Panc1 (cell line): ENCODE data around the gene KRT34. TPM values are rescaled to one million over a fixed set of nuclear protein-coding genes. Genes with fewer than 3 reads are reported as not detected.

Experiments
- ATAC-seq: fragments of 200-7000 bp; cut with Tn5 transposase; 2 replicates; pipeline ENCODE4 v1.9.1; 2020; ENCODE audit warnings: mild to moderate bottlenecking, moderate library complexity
- BruUV-seq: library from RNA; stranded (reverse); fragments of 400-500 nt; replicated peaks from 2 replicates; lab custom pipeline; 2021; lab: Mats Ljungman, UMichigan
- CTCF ChIA-PET: fragments of 300-600 bp; sonication (Branson Sonifier 250); formaldehyde crosslinking; loops from one replicate; lab custom pipeline; 2022; ENCODE audit warnings: antibody characterized with exemption; lab: Charles Lee
- POLR2A ChIA-PET: fragments of 300-600 bp; sonication (Branson Sonifier 250); formaldehyde crosslinking; loops from one replicate; lab custom pipeline; 2022; ENCODE audit warnings: antibody characterized with exemption; lab: Charles Lee
- DNase-seq: peaks from one replicate; pipeline ENCODE4 v3.0.0-alpha.2; 2010; ENCODE audit warnings: low read depth, low spot score
- H3K27ac ChIP-seq: 2 replicates; pipeline ENCODE4 v1.5.1; 2011; ENCODE audit warnings: mild to moderate bottlenecking, low read length, inconsistent platforms
- H3K27me3 ChIP-seq: fragments of 200-500 bp; sonication (Bioruptor generic); 2 replicates; pipeline ENCODE4 v1.6.0; 2014; ENCODE audit warnings: low read length, inconsistent platforms; ENCODE audit not compliant: control insufficient read depth, insufficient read depth
- H3K36me3 ChIP-seq: fragments of 200-500 bp; sonication (Bioruptor generic); 2 replicates; pipeline ENCODE4 v1.5.1; 2014; ENCODE audit warnings: inconsistent platforms, mild to moderate bottlenecking, low read length, moderate library complexity; ENCODE audit not compliant: control insufficient read depth, insufficient read depth
- H3K4me1 ChIP-seq: 2 replicates; pipeline ENCODE4 v1.5.1; 2011; ENCODE audit warnings: inconsistent platforms, mild to moderate bottlenecking, low read length, moderate library complexity; ENCODE audit not compliant: control insufficient read depth, insufficient read depth
- H3K4me3 ChIP-seq, 2 experiments: 2 replicates each; pipeline ENCODE4 v1.5.1; 2011 to 2012; ENCODE audit warnings: low read depth in 2 of 2, low read length in 2 of 2, mild to moderate bottlenecking in 2 of 2, inconsistent platforms in 1 of 2, moderate library complexity in 1 of 2
- H3K9me3 ChIP-seq: fragments of 200-500 bp; sonication (Bioruptor generic); 2 replicates; pipeline ENCODE4 v1.5.1; 2014; ENCODE audit warnings: low read depth, mild to moderate bottlenecking, inconsistent platforms, low read length, moderate library complexity; ENCODE audit not compliant: control insufficient read depth, insufficient read depth
- POLR2AphosphoS5 ChIP-seq: IDR thresholded peaks from 2 replicates; pipeline ENCODE4 v1.6.1; 2012; ENCODE audit warnings: mild to moderate bottlenecking, low read depth, low read length, moderate library complexity
- SIN3A ChIP-seq: IDR thresholded peaks from 2 replicates; pipeline ENCODE4 v1.6.1; 2012; ENCODE audit warnings: low read depth, mild to moderate bottlenecking, low read length, moderate library complexity, borderline replicate concordance; ENCODE audit not compliant: insufficient read depth
- TCF7L2 ChIP-seq: IDR thresholded peaks from 2 replicates; pipeline ENCODE4 v1.6.1; 2011; ENCODE audit warnings: mild to moderate bottlenecking, low read depth, low read length, inconsistent platforms
- in situ Hi-C: cut with HindIII; loops from 2 replicates; pipeline ENCODE4 v1.10.0; 2016; ENCODE audit warnings: low sequenced_read_pairs, low pct_unique_long_range_greater_than_20kb
- intact Hi-C: fragments of 100-400 bp; cut with micrococcal nuclease; formaldehyde crosslinking; loops from one replicate; pipeline ENCODE4 v1.10.0; 2022; ENCODE audit not compliant: unreplicated experiment
- total RNA-seq: library from RNA; stranded (reverse); gene quantifications from one replicate; pipeline ENCODE4 v1.2.1, GENCODE V29; 2021; ENCODE audit not compliant: unreplicated experiment
- TF ChIP-seq, protein P1 (sequence below): fragments of 450-650 bp; IDR thresholded peaks from 2 replicates; pipeline ENCODE4 v1.5.1; 2017; ENCODE audit warnings: mild to moderate bottlenecking
- TF ChIP-seq, protein P2 (sequence below), 2 experiments: IDR thresholded peaks; 2 replicates each; pipeline ENCODE4 v1.6.1; 2011 to 2012; ENCODE audit warnings: low read depth in 2 of 2, control low read depth in 1 of 2, low read length in 1 of 2, mild to moderate bottlenecking in 1 of 2, moderate library complexity in 1 of 2; ENCODE audit not compliant: insufficient read depth in 1 of 2

The KRT34 gene
- total RNA-seq, 1 experiment from 2014 or later = not detected

DNA sequence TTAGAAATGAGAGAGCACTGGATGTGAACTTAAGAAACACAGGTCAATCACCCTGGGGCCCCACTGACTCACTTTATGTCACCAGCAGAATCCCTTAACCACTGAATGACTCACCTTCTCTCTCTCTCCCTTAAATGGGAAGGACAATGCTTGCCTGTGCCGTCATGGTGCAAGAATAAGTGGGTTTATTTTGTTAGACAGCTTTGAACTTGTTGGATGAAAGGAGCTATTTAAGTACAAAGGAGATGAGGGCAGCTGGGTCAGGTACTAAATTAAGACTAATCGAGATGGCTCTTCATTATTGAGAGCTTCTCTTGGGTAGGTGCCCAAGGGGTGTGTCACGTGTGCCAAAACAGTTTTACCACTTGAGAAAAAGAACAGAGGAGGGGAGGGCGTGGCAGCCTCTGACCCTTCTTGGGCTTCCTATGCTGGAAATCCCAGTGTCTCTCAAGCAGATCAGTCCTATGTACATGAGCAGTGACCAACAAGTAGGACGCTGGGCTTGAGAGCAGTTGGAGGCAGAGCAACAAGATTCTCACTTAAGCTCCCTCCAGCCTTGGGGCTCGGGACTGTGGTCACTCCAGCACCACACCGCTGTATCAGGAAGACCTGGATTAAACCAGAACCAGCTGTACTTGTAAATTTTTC is 22.0 kb upstream of the KRT34 start:
- Histone ChIP-seq H3K27me3 (no peaks in the 10 kb centered on the region), H3K4me1 (peaks cover 13% of the 10 kb centered on the region), H3K27ac (peak overlapping the region; percentile 13; the same call in 1 of the 2 replicates), H3K9me3 (no peaks in the 10 kb centered on the region), H3K4me3 (no peak overlapping the region), H3K36me3 (no peaks in the 10 kb centered on the region)
- DNase-seq (peak; percentile 60), ATAC-seq (peak; percentile 77)
- in situ Hi-C loops (no loop called here), intact Hi-C loops (no loop called here)
- CTCF ChIA-PET = interaction anchor here (1.4 to 1.9 kb wide), 2 partner anchors 115 to 145 kb away, joined by 3 to 6 read pairs; partner anchors contain the start of gene KRT15
- BruUV-seq = no TSS peak
- POLR2A ChIA-PET = no interaction called here
- TF ChIP-seq POLR2AphosphoS5 = no peak
- no peak for TF ChIP-seq TCF7L2
- TF ChIP-seq, protein P1, sequence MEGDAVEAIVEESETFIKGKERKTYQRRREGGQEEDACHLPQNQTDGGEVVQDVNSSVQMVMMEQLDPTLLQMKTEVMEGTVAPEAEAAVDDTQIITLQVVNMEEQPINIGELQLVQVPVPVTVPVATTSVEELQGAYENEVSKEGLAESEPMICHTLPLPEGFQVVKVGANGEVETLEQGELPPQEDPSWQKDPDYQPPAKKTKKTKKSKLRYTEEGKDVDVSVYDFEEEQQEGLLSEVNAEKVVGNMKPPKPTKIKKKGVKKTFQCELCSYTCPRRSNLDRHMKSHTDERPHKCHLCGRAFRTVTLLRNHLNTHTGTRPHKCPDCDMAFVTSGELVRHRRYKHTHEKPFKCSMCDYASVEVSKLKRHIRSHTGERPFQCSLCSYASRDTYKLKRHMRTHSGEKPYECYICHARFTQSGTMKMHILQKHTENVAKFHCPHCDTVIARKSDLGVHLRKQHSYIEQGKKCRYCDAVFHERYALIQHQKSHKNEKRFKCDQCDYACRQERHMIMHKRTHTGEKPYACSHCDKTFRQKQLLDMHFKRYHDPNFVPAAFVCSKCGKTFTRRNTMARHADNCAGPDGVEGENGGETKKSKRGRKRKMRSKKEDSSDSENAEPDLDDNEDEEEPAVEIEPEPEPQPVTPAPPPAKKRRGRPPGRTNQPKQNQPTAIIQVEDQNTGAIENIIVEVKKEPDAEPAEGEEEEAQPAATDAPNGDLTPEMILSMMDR = no peak
- TF ChIP-seq, protein P2, sequence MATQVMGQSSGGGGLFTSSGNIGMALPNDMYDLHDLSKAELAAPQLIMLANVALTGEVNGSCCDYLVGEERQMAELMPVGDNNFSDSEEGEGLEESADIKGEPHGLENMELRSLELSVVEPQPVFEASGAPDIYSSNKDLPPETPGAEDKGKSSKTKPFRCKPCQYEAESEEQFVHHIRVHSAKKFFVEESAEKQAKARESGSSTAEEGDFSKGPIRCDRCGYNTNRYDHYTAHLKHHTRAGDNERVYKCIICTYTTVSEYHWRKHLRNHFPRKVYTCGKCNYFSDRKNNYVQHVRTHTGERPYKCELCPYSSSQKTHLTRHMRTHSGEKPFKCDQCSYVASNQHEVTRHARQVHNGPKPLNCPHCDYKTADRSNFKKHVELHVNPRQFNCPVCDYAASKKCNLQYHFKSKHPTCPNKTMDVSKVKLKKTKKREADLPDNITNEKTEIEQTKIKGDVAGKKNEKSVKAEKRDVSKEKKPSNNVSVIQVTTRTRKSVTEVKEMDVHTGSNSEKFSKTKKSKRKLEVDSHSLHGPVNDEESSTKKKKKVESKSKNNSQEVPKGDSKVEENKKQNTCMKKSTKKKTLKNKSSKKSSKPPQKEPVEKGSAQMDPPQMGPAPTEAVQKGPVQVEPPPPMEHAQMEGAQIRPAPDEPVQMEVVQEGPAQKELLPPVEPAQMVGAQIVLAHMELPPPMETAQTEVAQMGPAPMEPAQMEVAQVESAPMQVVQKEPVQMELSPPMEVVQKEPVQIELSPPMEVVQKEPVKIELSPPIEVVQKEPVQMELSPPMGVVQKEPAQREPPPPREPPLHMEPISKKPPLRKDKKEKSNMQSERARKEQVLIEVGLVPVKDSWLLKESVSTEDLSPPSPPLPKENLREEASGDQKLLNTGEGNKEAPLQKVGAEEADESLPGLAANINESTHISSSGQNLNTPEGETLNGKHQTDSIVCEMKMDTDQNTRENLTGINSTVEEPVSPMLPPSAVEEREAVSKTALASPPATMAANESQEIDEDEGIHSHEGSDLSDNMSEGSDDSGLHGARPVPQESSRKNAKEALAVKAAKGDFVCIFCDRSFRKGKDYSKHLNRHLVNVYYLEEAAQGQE (IDR thresholded peaks at IDR 0.05; ENCODE audit: insufficient read depth in 1 of 2, low read depth in 2 of 2, low read length in 1 of 2) = no peak
- no peak for TF ChIP-seq SIN3A

DNA sequence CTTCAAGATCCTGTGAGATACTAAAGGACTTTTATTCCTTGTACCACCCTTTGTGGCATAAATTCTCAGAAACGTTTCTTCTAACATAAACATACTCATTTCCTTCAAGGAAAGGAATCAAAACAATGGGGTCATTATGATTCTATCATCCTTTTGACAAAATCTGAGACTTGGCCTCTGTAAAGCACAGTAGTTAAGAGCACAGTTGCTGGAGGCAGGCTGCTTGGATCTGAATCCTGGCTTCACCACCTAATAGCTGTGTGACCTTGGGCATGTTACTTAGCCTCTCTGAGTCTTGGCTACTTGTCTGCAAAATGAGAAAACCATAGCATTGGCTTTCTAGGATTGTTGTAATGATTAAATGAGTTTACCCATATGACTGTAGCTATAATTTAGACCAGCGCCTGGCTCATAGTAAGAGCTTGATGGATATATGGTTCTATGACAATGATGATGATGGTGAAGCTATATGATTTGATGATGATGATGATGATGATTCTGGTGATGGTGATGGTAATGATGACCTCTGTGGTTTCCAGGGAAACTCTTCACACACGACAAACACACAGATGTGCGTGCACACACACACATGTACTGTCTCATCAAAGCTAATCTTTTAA is 21.4 kb upstream of the KRT34 start:
- Histone ChIP-seq H3K9me3 (no peaks in the 10 kb centered on the region), H3K36me3 (no peaks in the 10 kb centered on the region), H3K4me3 (no peak overlapping the region), H3K27me3 (no peaks in the 10 kb centered on the region), H3K4me1 (peaks cover 13% of the 10 kb centered on the region), H3K27ac (no peak overlapping the region)
- ChIA-PET CTCF (interaction anchor here (1.9 kb wide), 1 partner anchor 145 kb away, joined by 6 read pairs; no protein-coding TSS in a partner anchor), POLR2A (no interaction called here)
- TF ChIP-seq, protein P1 = no peak
- no peak for TF ChIP-seq SIN3A
- no peak for TF ChIP-seq POLR2AphosphoS5
- no peak for TF ChIP-seq TCF7L2
- TF ChIP-seq, protein P2 (IDR thresholded peaks at IDR 0.05; ENCODE audit: insufficient read depth in 1 of 2, low read depth in 2 of 2, low read length in 1 of 2) = no peak
- in situ Hi-C loops (no loop called here), intact Hi-C loops (no loop called here)
- no TSS peak for BruUV-seq
- DNase-seq (no peak), ATAC-seq (no peak)
